Fibroblast of skin of left quadriceps (primary cell): ENCODE results near the gene INHBC.
A peak's percentile ranks its signal among the peaks of the same experiment; 100 is the strongest.
"Not testable (repeated sequence)": the region's sequence is repeated elsewhere in the genome, so short reads cannot be mapped to it uniquely, and the experiment has no call there.

ENCODE experiments used
- DNase-seq, 2 experiments: peaks; one replicate each; pipeline ENCODE4 v3.0.0-alpha.2; 2013; ENCODE audit warnings: low read depth in 2 of 2

INHBC gene

DNA sequence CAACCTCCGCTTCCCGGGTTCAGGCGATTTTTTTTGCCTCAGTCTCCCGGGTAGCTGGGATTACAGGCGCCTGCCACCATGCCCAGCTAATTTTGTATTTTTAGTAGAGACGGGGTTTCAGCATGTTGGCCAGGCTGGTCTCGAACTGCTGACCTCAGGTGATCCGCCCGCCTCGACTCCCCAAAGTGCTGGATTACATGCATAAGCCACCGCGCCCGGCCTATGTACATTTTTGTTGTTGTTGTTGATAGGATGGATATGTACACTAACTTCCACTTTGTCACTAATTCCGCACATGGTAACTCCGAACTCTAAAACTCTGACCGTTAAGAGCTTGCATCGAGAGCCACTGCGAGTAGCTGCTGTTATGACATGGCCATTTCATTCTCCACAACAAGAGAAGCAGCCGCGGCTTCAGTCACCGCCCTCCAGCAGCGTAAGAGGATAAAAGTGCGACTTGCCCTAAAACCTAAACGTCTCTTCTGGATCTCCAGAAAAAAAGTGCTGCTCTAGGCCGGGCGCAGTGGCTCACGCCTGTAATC lies 52.5 kb downstream of the INHBC start:
- DNase-seq: no peak

DNA sequence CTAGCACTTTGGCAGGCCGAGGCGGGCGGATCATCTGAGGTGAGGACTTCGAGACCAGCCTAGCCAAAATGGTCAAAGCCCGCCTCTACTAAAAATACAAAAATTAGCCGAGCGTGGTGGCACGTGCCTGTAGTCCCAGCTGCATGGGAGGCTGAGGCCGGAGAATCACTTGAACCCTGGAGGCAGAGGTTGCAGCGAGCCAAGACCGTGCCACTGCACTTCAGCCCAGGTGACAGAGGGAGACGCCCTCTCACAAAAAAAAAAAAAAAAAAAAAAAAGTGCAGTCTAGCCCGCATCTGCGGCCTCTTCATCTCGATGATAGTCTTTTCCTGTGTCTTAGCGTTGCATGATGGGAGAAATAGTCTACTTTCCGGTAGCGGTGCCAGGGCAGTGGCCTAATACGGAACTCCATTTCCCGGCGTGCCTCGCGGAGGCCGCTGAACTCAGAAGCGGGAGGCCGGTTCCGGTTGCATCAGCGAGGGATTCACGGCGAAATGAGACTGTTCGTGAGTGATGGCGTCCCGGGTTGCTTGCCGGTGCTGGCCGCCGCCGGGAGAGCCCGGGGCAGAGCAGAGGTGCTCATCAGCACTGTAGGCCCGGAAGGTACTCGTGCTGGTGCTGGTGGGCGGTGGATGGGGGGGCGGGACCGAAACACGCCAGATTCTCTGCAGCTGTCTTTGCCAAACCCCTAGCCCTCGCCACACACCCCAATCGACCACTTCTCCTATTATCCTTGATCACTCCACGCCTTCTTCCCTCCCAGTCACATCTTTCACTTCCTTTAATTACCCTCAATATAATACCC lies 53.2 kb downstream of the INHBC start, which contains the start of gene MARS1:
TSS of gene MARS1 (plus strand) at position 472 of the 805 bp plus-strand sequence. CDS start at position 495, 23 bp downstream.
- peak; percentile 95 for DNase-seq

DNA sequence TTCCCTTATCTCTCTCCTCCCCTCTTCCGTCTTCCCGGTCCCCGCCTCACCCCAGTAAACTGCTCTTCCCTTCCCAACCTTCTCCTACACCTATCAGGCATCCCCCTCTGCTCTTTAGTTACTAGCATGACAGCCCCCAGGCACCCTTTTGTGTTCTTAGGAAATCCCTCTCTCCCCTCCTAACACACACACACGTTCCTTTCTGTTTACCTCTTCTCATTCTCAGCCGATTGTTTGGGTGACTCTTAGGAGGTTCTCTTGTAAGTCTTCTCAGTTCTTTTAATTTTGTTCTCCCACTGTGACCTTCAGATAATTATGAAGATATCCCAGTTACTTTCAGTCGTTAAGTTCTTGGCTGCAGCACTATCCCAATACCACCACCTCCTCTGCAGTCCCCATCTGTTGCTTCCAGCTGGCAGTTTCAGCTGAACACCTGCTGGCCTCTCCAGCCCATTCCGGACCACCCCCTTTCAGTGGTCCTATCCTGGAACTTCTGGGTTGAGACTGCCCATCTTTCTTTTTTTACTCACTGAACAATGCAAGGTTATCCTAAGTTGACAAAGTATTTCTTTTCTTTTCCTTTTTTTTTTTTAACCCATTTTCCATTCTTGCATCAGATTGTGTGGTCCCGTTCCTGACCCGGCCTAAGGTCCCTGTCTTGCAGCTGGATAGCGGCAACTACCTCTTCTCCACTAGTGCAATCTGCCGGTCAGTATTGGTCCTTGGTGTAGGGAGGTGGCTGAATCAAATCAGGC lies 54.0 kb downstream of the INHBC start:
- no peak for DNase-seq

DNA sequence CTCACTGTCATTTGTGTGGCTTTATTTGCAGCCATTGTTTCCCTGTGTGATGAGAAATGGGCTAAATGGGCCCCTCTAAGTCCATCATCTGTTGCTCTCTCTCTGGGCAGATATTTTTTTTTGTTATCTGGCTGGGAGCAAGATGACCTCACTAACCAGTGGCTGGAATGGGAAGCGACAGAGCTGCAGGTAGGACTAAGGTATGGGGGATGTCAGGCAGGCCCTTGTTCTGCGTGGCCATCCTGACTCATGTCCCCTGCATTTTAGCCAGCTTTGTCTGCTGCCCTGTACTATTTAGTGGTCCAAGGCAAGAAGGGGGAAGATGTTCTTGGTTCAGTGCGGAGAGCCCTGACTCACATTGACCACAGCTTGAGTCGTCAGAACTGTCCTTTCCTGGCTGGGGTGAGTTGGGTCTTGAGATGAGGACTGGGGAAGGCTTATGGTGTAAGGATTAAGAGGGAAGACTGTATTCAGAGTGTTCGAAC lies 54.6 kb downstream of the INHBC start:
- DNase-seq: no peak

DNA sequence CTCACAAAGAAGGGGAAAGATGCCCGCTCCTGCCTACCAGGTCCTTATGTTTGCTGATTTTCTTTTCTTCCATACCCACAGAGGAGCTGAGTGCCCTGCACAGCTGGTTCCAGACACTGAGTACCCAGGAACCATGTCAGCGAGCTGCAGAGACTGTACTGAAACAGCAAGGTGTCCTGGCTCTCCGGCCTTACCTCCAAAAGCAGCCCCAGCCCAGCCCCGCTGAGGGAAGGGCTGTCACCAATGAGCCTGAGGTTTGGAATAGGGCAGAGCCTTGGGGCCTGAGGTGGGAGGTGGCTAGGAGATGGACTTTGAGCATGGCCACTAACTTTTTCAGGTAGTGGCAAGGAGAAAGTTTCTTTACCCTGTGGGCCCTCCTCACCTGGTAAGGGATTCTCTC lies 55.5 kb downstream of the INHBC start:
- no peak for DNase-seq

DNA sequence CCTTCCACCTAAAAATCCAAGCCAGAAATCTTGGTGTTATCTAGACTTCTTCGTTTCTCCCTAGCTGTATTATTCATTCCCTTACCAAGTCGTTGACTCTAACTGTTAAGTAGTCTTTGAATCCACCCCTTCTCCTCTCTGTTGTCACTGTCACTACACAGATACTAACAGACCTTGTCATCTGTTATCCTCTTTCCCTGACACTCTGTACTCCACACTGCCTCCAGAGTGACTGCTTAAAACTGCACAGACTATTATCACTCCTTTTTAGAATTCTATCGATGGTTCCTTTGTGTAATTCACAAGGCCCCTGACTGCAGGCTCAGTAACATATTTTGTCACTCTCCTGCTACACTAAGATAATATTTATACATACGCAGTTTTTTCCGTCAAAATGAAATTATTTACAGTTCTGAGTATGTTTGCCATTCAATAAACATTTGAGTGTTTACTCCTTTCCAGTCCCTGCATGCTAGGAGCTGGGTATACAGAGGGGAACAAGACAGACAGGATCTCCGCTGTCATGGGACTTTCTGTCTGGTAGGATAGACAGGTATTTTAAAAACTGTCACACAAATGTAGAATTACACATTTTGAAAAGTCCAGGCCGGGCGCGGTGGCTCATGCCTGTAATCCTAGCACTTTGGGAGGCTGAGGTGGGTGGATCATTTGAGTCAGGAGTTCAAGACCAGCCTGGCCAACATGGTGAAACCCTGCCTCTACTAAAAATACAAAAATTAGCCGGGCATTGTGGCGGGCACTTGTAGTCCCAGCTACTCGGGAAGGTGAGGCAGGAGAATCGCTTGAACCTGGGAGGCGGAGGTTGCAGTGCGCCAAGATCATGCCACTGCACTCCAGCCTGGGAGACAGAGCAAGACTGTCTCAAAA lies 57.1 kb downstream of the INHBC start:
- no peak for DNase-seq

DNA sequence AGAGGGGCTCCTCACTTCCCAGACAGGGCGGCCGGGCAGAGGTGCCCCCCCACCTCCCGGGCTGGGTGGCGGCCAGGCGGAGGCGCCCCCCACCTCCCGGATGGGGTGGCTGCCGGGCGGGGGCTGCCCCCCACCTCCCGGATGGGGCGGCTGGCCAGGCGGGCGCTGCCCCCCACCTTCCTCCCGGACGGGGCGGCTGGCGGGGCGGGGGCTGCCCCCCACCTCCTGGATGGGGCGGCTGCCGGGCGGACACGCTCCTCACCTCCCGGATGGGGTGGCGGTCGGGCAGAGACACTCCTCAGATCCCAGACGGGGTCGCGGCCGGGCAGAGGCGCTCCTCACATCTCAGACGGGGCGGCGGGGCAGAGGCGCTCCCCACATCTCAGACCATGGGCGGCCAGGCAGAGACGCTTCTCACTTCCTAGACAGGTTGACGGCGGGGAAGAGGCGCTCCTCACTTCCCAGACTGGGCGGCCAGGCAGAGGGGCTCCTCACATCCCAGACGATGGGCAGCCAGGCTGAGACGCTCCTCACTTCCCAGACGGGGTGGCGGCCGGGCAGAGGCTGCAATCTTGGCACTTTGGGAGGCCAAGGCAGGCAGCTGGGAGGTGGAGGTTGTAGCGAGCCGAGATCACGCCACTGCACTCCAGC lies 60.6 kb downstream of the INHBC start:
- not testable (repeated sequence) for DNase-seq

DNA sequence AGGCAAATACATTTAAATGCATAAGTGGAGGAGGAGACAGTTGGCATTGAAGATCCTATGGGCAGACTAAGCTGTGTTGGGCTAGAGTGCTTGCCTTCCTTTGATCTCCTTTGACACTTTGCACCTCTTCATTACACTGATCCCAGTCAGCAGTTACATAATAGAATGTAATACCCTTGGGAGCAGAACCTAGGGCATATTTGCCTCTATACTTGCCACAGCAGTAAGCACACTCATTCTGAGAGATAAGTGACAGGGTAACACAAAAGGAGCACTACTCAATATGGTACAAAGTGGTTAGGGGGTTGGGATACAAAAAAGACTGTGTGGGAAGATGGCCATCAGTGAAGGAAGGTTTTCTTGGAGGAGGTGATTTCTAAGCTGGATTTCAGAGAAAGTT lies 62.2 kb downstream of the INHBC start:
- no peak for DNase-seq

DNA sequence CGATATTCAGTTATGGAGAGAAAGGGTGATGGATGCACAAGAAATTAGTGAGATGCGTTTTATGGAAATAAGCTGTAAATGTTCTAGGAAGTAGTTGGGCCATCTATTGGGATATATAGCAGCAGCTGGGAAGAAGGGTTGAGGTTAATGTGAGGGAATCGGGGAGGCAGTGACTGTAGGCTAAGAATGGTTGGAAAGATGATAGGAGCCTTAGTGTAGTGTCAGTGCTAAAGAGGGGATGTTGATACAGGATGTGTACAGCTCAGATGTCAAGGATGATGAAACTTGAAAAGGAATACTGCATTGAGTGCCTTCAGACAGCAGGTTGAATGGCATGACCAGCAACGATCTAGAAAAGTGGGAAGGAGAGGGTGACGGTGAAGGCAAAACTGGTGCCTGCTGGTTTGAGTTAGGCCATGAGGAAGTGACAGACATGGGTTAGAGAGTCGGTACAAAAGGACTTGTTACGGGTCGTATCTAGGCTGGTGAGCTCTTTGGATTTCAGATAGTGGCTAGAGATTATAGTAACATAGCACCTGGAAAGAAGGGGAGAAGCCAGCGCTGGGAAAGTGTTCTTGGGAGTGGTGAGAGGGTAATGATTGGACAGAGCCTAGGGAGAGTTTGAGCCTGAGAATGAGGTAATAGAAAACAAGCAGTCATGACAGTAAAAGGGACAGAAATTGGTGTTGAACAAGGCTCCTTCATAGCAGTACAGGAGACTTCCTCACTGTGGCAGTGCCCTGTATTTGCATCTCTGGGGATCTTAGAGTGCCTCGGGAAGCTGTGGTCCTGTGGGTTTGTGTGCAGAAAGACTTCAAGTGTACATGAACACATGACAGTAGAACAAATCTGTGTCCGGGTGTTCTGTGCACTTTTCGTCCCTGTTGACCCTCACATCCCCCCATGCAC lies 62.9 kb downstream of the INHBC start:
- no peak for DNase-seq

DNA sequence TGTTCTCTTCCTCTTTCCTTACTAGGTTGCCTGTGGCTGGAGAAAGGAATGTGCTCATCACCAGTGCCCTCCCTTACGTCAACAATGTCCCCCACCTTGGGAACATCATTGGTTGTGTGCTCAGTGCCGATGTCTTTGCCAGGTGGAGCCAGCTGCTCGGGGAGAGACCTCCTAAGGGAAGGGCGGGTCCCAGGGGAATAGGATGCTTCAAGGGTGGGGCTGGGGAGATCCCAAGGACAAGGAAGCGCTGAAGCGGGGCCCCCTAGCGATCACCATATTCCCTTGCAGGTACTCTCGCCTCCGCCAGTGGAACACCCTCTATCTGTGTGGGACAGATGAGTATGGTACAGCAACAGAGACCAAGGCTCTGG lies 63.5 kb downstream of the INHBC start:
- DNase-seq: no peak

DNA sequence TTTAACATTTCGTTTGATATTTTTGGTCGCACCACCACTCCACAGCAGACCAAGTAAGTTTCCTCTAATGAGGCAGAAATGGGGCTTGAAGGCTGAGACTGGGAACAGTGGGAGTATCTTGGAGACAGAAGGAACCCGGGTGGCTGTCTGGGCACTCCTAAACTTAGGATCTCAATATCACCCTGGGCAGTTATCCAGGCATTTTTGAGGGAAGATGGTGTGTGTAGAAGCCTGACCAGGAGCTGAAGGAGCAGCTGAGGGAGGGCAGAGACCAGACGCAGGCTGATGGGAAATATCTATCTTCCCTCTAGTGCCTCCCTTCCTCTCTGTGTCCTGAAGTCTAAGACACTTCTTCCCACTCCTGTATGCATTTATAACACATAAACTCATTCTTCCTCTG lies 64.0 kb downstream of the INHBC start:
- no peak for DNase-seq

DNA sequence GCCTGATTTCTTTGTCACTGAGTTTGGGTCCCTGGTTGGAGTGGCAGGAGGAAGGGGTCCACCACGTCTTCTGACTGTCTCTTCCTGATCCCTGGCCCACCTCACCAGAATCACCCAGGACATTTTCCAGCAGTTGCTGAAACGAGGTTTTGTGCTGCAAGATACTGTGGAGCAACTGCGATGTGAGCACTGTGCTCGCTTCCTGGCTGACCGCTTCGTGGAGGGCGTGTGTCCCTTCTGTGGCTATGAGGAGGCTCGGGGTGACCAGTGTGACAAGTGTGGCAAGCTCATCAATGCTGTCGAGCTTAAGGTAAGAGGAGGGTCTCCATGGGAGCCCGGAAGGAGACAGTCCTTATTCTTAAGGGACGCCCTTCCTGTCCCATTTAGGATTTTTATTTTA lies 65.6 kb downstream of the INHBC start:
- DNase-seq: no peak
